Endothelial cell (in vitro differentiated cells): ENCODE results near the gene PPM1H. TPM values are rescaled to one million over a fixed set of nuclear protein-coding genes. Genes with fewer than 3 reads are reported as not detected.

ENCODE experiments used
- DNase-seq: peaks from one replicate; pipeline ENCODE4 v3.0.0; 2021; ENCODE audit warnings: low spot score
- H3K27ac Mint-ChIP-seq: one replicate; pipeline ENCODE4 v1.8.0; 2021; ENCODE audit warnings: mixed read lengths, inconsistent platforms; ENCODE audit not compliant: unreplicated experiment
- H3K27me3 Mint-ChIP-seq: one replicate; pipeline ENCODE4 v1.8.0; 2021; ENCODE audit warnings: mild to moderate bottlenecking, moderate library complexity, mixed read lengths, inconsistent platforms; ENCODE audit not compliant: unreplicated experiment
- H3K36me3 Mint-ChIP-seq: one replicate; pipeline ENCODE4 v1.8.0; 2021; ENCODE audit warnings: mild to moderate bottlenecking, low read depth, mixed read lengths, inconsistent platforms; ENCODE audit not compliant: unreplicated experiment
- H3K4me1 Mint-ChIP-seq: one replicate; pipeline ENCODE4 v1.8.0; 2021; ENCODE audit warnings: mild to moderate bottlenecking, mixed read lengths, inconsistent platforms; ENCODE audit not compliant: unreplicated experiment
- H3K4me3 Mint-ChIP-seq: one replicate; pipeline ENCODE4 v1.8.0; 2021; ENCODE audit warnings: mild to moderate bottlenecking, mixed read lengths, inconsistent platforms; ENCODE audit not compliant: unreplicated experiment
- H3K9me3 Mint-ChIP-seq: one replicate; pipeline ENCODE4 v1.8.0; 2021; ENCODE audit warnings: mixed read lengths, inconsistent platforms; ENCODE audit not compliant: unreplicated experiment
- total RNA-seq: library from RNA; stranded (reverse); fragmentation: NEBNext Ultra II Directional; extraction: Animal tissue kit (Norgen Biotek cat#: 25700); gene quantifications from one replicate; pipeline ENCODE4 v1.2.1, GENCODE V29; 2021; ENCODE audit not compliant: unreplicated experiment
- TF ChIP-seq, protein P1 (sequence below): fragments of 200-600 bp; sonication (generic); IDR thresholded peaks from one replicate; pipeline ENCODE4 v1.5.0; 2021; ENCODE audit warnings: antibody characterized with exemption; ENCODE audit not compliant: unreplicated experiment

PPM1H gene
- total RNA-seq, 1 donor from 2014 or later = 71.8 TPM

GRCh38 chr12:62783881-62784280 is 151.1 kb downstream of the PPM1H start:
- H3K27ac Mint-ChIP-seq = peak overlapping the region; percentile 8
- H3K36me3 Mint-ChIP-seq = peaks cover 15% of the 10 kb centered on the region
- TF ChIP-seq, protein P1, sequence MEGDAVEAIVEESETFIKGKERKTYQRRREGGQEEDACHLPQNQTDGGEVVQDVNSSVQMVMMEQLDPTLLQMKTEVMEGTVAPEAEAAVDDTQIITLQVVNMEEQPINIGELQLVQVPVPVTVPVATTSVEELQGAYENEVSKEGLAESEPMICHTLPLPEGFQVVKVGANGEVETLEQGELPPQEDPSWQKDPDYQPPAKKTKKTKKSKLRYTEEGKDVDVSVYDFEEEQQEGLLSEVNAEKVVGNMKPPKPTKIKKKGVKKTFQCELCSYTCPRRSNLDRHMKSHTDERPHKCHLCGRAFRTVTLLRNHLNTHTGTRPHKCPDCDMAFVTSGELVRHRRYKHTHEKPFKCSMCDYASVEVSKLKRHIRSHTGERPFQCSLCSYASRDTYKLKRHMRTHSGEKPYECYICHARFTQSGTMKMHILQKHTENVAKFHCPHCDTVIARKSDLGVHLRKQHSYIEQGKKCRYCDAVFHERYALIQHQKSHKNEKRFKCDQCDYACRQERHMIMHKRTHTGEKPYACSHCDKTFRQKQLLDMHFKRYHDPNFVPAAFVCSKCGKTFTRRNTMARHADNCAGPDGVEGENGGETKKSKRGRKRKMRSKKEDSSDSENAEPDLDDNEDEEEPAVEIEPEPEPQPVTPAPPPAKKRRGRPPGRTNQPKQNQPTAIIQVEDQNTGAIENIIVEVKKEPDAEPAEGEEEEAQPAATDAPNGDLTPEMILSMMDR = no peak
- H3K4me1 Mint-ChIP-seq = peaks cover 45% of the 10 kb centered on the region
- peaks cover 1% of the 10 kb centered on the region for H3K27me3 Mint-ChIP-seq
- H3K4me3 Mint-ChIP-seq = no peak overlapping the region
- H3K9me3 Mint-ChIP-seq = no peaks in the 10 kb centered on the region
- no peak for DNase-seq

DNA sequence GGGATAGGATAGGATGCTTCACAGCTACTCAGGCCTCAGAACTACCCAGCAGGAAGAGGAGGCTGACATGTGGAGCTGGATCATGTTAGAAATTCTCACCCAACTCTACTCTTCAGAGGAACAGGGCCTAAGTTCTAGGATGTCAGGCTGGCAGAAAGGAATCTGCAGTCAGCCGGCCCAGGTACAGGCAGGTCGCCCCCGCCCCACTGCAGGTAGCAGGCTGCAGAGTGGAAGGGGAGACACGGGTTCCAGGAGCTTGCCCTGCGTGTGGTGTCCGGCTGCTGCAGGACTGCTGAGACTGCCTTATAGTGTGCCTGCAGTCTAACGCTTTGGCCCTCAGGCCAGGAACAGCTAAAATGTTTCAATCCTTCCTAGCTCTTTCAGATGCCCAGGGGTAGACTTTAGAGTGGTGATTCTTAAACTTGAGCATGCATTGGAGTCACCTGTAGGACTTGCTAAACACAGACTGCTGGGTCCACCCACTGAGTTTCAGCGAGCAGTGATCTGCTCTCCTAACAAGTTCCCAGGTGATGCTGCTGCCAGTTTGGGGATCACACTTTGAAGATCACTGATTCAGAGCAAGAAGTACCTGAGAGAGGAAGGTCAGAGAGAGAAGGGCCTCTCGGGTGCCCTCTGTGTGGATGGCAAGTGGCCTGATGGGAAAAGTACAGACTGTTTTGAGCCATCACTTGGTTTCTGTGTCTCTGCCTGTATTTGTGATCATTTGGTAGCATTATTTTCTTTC is 153.6 kb downstream of the PPM1H start:
- no peak for DNase-seq
- H3K4me3 Mint-ChIP-seq = no peak overlapping the region

GRCh38 chr12:62779488-62779887 is 155.5 kb downstream of the PPM1H start:
- Mint-ChIP-seq H3K36me3 (peaks cover 21% of the 10 kb centered on the region), H3K27me3 (peaks cover 7% of the 10 kb centered on the region), H3K4me1 (peaks cover 25% of the 10 kb centered on the region), H3K4me3 (no peak overlapping the region), H3K9me3 (no peaks in the 10 kb centered on the region), H3K27ac (no peak overlapping the region)
- TF ChIP-seq, protein P1 = no peak
- DNase-seq = no peak

More for the DNA sequence above, 153.6 kb downstream of the PPM1H start:
- TF ChIP-seq, protein P1 = no peak
- Mint-ChIP-seq H3K36me3 (peaks cover 9% of the 10 kb centered on the region), H3K27me3 (peaks cover 6% of the 10 kb centered on the region), H3K9me3 (no peaks in the 10 kb centered on the region), H3K4me1 (peaks cover 34% of the 10 kb centered on the region), H3K27ac (no peak overlapping the region)

DNA sequence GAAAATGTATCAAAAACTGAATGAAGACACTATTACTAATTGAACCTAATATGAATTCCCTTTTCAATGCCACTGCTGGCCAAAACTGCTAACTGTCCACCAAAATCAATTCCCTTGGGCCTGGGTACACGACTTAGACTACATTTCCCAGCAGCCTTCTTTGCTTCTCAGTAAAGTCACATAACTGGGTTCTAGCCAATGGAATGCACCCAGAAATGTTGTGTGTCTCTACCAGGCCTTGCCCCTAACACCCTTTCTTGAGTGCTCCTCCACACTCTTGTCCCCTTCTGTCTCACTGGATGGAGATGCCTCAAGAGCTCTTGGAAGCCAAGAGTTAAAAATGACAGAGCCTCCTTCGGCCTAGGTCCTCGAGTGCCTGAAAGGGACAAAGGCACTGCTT is 156.8 kb downstream of the PPM1H start:
- DNase-seq = no peak
- peaks cover 21% of the 10 kb centered on the region for H3K36me3 Mint-ChIP-seq
- peaks cover 7% of the 10 kb centered on the region for H3K27me3 Mint-ChIP-seq
- no peak overlapping the region for H3K4me3 Mint-ChIP-seq
- no peak overlapping the region for H3K27ac Mint-ChIP-seq
- peaks cover 20% of the 10 kb centered on the region for H3K4me1 Mint-ChIP-seq
- H3K9me3 Mint-ChIP-seq = no peaks in the 10 kb centered on the region
- TF ChIP-seq, protein P1 = no peak

- no peak for DNase-seq
- H3K27ac Mint-ChIP-seq = no peak overlapping the region
- TF ChIP-seq, protein P1 = no peak
- H3K9me3 Mint-ChIP-seq = no peaks in the 10 kb centered on the region
- peaks cover 8% of the 10 kb centered on the region for H3K27me3 Mint-ChIP-seq
- peaks cover 25% of the 10 kb centered on the region for H3K36me3 Mint-ChIP-seq
- peaks cover 25% of the 10 kb centered on the region for H3K4me1 Mint-ChIP-seq
- no peak overlapping the region for H3K4me3 Mint-ChIP-seq
Observed at GRCh38 chr12:62776997-62777396, 158.0 kb downstream of the PPM1H start.
